HCT116 (cell line): ENCODE data around the gene PSMG3. TPM values are rescaled to one million over a fixed set of nuclear protein-coding genes. Genes with fewer than 3 reads are reported as not detected.

ENCODE experiments used
- ATAC-seq: fragments of 200-7000 bp; cut with Tn5 transposase; 2 replicates; pipeline ENCODE4 v1.9.1; 2020; ENCODE audit warnings: mild to moderate bottlenecking, moderate library complexity
- BruUV-seq: library from RNA; stranded (reverse); fragments of 400-500 nt; replicated peaks from 2 replicates; lab custom pipeline; 2021; lab: Mats Ljungman, UMichigan
- CTCF ChIA-PET: fragments of 300-600 bp; sonication (Branson Sonifier 250); formaldehyde crosslinking; loops from one replicate; lab custom pipeline; 2021; ENCODE audit warnings: antibody characterized with exemption; lab: Charles Lee
- POLR2A ChIA-PET: fragments of 300-600, 350-600 bp; sonication (Branson Sonifier 250); formaldehyde crosslinking; loops from one replicate; lab custom pipeline; 2021; ENCODE audit warnings: antibody characterized with exemption; lab: Charles Lee
- RAD21 ChIA-PET, 2 experiments: fragments of 300-600 bp; sonication (Branson Sonifier 250); formaldehyde crosslinking; loops; one replicate each; lab custom pipeline; 2023; ENCODE audit warnings: low total read pairs in 2 of 2; ENCODE audit not compliant: uncharacterized antibody in 2 of 2, unreplicated experiment in 2 of 2, low non-redundant PET in 1 of 2; lab: Charles Lee
- DNase-seq: peaks from one replicate; pipeline ENCODE4 v3.0.0-alpha.2; 2010; ENCODE audit warnings: low read depth, low spot score
- H2AFZ ChIP-seq: fragments of 200-600 bp; shearing (Covaris generic), sonication (generic); 2 replicates; pipeline ENCODE4 v1.6.1; 2017; ENCODE audit warnings: low read depth, mixed run types, mixed read lengths, antibody characterized with exemption, low read length; ENCODE audit not compliant: poor library complexity, severe bottlenecking
- H3K27ac ChIP-seq: 2 replicates; pipeline ENCODE4 v1.5.1; 2012; ENCODE audit warnings: low read depth, low read length
- H3K27me3 ChIP-seq: fragments of 200-600 bp; sonication (generic); 2 replicates; pipeline ENCODE4 v1.6.1; 2016; ENCODE audit warnings: mixed run types, low read length, mixed read lengths; ENCODE audit not compliant: insufficient read depth
- H3K36me3 ChIP-seq, 2 experiments: fragments of 200-500 bp in 1 of 2; fragments of 200-600 bp in 1 of 2; sonication (Bioruptor generic) in 1 of 2; sonication (generic) in 1 of 2; 2 replicates each; pipeline versions ENCODE4 v1.5.1 to v1.6.1; 2014 to 2016; ENCODE audit warnings: low read length in 2 of 2, inconsistent platforms in 1 of 2, mixed read lengths in 1 of 2, mixed run types in 1 of 2; ENCODE audit not compliant: insufficient read depth in 2 of 2, control insufficient read depth in 1 of 2
- H3K4me1 ChIP-seq, 2 experiments: fragments of 200-600 bp in 1 of 2; sonication (generic) in 1 of 2; 2 replicates each; pipeline versions ENCODE4 v1.5.1 to v1.6.1; 2012 to 2017; ENCODE audit warnings: low read length in 2 of 2, inconsistent platforms in 1 of 2, mild to moderate bottlenecking in 1 of 2, mixed read lengths in 1 of 2, mixed run types in 1 of 2, moderate library complexity in 1 of 2; ENCODE audit not compliant: insufficient read depth in 2 of 2, control insufficient read depth in 1 of 2
- H3K4me2 ChIP-seq: fragments of 200-600 bp; sonication (generic); 2 replicates; pipeline ENCODE4 v1.6.1; 2017; ENCODE audit warnings: mixed run types, low read length, mixed read lengths
- H3K4me3 ChIP-seq, 2 experiments: fragments of 200-600 bp in 1 of 2; sonication (generic) in 1 of 2; replicated peaks in 1 of 2; 2 replicates each; pipeline ENCODE4 v1.5.1; 2011 to 2016; ENCODE audit warnings: low read length in 2 of 2, control low read depth in 1 of 2, low read depth in 1 of 2, mild to moderate bottlenecking in 1 of 2, mixed read lengths in 1 of 2, mixed run types in 1 of 2
- H3K79me2 ChIP-seq: fragments of 200-600 bp; sonication (generic); 2 replicates; pipeline ENCODE4 v1.6.1; 2017; ENCODE audit warnings: mild to moderate bottlenecking, mixed run types, low read length, moderate library complexity, mixed read lengths; ENCODE audit not compliant: insufficient read depth
- H3K9ac ChIP-seq: fragments of 200-600 bp; sonication (generic); 2 replicates; pipeline ENCODE4 v1.6.1; 2016; ENCODE audit warnings: low read length, mixed read lengths
- H3K9me2 ChIP-seq: fragments of 200-600 bp; sonication (generic), shearing (Covaris generic); 2 replicates; pipeline ENCODE4 v1.6.1; 2017; ENCODE audit warnings: mixed run types, mild to moderate bottlenecking, moderate library complexity; ENCODE audit not compliant: insufficient read depth
- H3K9me3 ChIP-seq, 2 experiments: fragments of 200-500 bp in 1 of 2; fragments of 200-600 bp in 1 of 2; sonication (Bioruptor generic) in 1 of 2; sonication (generic) in 1 of 2; 2 replicates each; pipeline ENCODE4 v1.6.1; 2014 to 2017; ENCODE audit warnings: low read length in 2 of 2, mixed read lengths in 2 of 2, inconsistent platforms in 1 of 2, low read depth in 1 of 2, mild to moderate bottlenecking in 1 of 2, mixed run types in 1 of 2, moderate library complexity in 1 of 2; ENCODE audit not compliant: control insufficient read depth in 1 of 2, insufficient read depth in 1 of 2
- H4K20me1 ChIP-seq: fragments of 200-600 bp; sonication (generic), shearing (Covaris generic); 2 replicates; pipeline ENCODE4 v1.6.1; 2017; ENCODE audit warnings: mixed run types, mild to moderate bottlenecking, moderate library complexity; ENCODE audit not compliant: insufficient read depth
- ATF3 ChIP-seq: IDR thresholded peaks from 2 replicates; pipeline ENCODE4 v1.6.1; 2012
- JUND ChIP-seq: IDR thresholded peaks from 2 replicates; pipeline ENCODE4 v1.6.1; 2012
- MAX ChIP-seq: IDR thresholded peaks from 2 replicates; pipeline ENCODE4 v1.6.1; 2012
- POLR2A ChIP-seq: IDR thresholded peaks from 2 replicates; pipeline ENCODE4 v1.7.0; 2011; ENCODE audit warnings: borderline replicate concordance; ENCODE audit not compliant: insufficient read depth, insufficient read length; ENCODE audit errors: extremely low read depth
- RAD21 ChIP-seq: IDR thresholded peaks from 2 replicates; pipeline ENCODE4 v1.6.1; 2012; ENCODE audit warnings: low read depth, mild to moderate bottlenecking
- SP1 ChIP-seq: IDR thresholded peaks from 2 replicates; pipeline ENCODE4 v1.6.1; 2012; ENCODE audit warnings: low read depth
- SRF ChIP-seq: IDR thresholded peaks from 2 replicates; pipeline ENCODE4 v1.6.1; 2012; ENCODE audit warnings: low read depth
- TCF7L2 ChIP-seq: IDR thresholded peaks from 2 replicates; pipeline ENCODE4 v1.7.0; 2011; ENCODE audit warnings: borderline replicate concordance, inconsistent platforms; ENCODE audit not compliant: insufficient read depth, insufficient read length; ENCODE audit errors: extremely low read depth
- ZBTB33 ChIP-seq: IDR thresholded peaks from 2 replicates; pipeline ENCODE4 v1.6.1; 2011; ENCODE audit warnings: mild to moderate bottlenecking, low read length, moderate library complexity; ENCODE audit not compliant: insufficient replicate concordance; ENCODE audit errors: extremely low read depth
- intact Hi-C: fragments of 100-400 bp; cut with micrococcal nuclease; formaldehyde crosslinking; loops from 2 replicates; pipeline ENCODE4 v1.10.0; 2022
- total RNA-seq: library from RNA; stranded (reverse); gene quantifications from one replicate; pipeline ENCODE4 v1.2.1, GENCODE V29; 2021; ENCODE audit not compliant: unreplicated experiment

PSMG3 gene
- total RNA-seq, 1 experiment from 2014 or later: 60.9 TPM

GRCh38 chr7:1592299-1592871, 22.6 kb upstream of the PSMG3 start (continued):
- no peak for TF ChIP-seq RAD21
- no peak for TF ChIP-seq ZBTB33
- TF ChIP-seq TCF7L2: no peak
- no peak for TF ChIP-seq SP1
- no peak for TF ChIP-seq JUND
- TF ChIP-seq ATF3: no peak

GRCh38 chr7:1591876-1592275, 22.0 kb upstream of the PSMG3 start:
- Histone ChIP-seq H3K4me3 (no peak overlapping the region), H4K20me1 (no peaks in the 10 kb centered on the region), H3K36me3 (no peaks in the 10 kb centered on the region), H3K9me2 (no peaks in the 10 kb centered on the region), H3K27me3 (peaks cover 23% of the 10 kb centered on the region; the same call in 1 of the 2 replicates), H3K9ac (no peak overlapping the region), H3K4me1 (no peaks in the 10 kb centered on the region), H3K27ac (no peak overlapping the region), H2AFZ (no peak overlapping the region), H3K79me2 (no peaks in the 10 kb centered on the region), H3K9me3 (no peaks in the 10 kb centered on the region), H3K4me2 (no peak overlapping the region)
- intact Hi-C loops: no loop called here
- ChIA-PET POLR2A (no interaction called here), CTCF (no interaction called here), RAD21 (no interaction called here)
- no TSS peak for BruUV-seq
- DNase-seq: no peak
- TF ChIP-seq SRF (no peak), MAX (no peak), POLR2A (no peak)
- TF ChIP-seq, all 23 proteins: peak for 0
- ATAC-seq: no peak
